Epithelial cell of proximal tubule (primary cell): ENCODE measurements around the gene ERC1. TPM values are rescaled to one million over a fixed set of nuclear protein-coding genes. Genes with fewer than 3 reads are reported as not detected.

Experiments
- DNase-seq: peaks from one replicate; pipeline ENCODE4 v3.0.0-alpha.2; 2011; ENCODE audit warnings: low read depth
- H3K4me3 ChIP-seq: 2 replicates; pipeline ENCODE4 v1.5.1; 2011; ENCODE audit warnings: low read depth, mild to moderate bottlenecking, low read length
- total RNA-seq: library from RNA; depleted of rRNA; stranded (reverse); fragments of >200 nt; gene quantifications from 2 replicates; pipeline ENCODE4 v1.2.3, GENCODE V29; 2015
- TF ChIP-seq, protein P1 (sequence below): conservative IDR thresholded peaks from 2 replicates; pipeline ENCODE4 v1.5.1; 2012; ENCODE audit warnings: low read depth, mild to moderate bottlenecking, low read length

ERC1 gene
- total RNA-seq, 1 donor from 2014 or later, result 16.5 TPM

DNA sequence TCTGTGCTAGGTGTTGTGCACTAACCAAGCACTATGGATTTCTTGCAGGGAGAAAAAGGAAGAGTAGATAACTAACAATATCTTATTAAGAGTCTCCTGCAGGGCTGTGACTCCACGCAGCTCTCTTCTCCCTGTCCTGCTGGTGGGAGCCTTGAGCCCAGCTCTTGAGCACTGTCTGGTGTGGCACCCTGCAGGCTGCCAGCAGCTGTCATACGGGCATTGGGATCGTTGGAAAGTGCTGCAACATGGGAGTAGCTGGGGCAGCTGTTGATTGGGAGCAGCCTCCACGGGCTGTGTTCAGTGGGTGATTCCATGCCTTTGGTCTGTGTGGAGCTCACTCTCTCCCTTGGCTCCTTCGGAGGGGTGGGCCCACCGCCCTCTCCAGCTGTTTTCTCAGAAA is 478.0 kb downstream of the ERC1 start:
- TF ChIP-seq, protein P1, sequence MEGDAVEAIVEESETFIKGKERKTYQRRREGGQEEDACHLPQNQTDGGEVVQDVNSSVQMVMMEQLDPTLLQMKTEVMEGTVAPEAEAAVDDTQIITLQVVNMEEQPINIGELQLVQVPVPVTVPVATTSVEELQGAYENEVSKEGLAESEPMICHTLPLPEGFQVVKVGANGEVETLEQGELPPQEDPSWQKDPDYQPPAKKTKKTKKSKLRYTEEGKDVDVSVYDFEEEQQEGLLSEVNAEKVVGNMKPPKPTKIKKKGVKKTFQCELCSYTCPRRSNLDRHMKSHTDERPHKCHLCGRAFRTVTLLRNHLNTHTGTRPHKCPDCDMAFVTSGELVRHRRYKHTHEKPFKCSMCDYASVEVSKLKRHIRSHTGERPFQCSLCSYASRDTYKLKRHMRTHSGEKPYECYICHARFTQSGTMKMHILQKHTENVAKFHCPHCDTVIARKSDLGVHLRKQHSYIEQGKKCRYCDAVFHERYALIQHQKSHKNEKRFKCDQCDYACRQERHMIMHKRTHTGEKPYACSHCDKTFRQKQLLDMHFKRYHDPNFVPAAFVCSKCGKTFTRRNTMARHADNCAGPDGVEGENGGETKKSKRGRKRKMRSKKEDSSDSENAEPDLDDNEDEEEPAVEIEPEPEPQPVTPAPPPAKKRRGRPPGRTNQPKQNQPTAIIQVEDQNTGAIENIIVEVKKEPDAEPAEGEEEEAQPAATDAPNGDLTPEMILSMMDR, result no peak
- DNase-seq, result no peak
- H3K4me3 ChIP-seq, result no peak overlapping the region

DNA sequence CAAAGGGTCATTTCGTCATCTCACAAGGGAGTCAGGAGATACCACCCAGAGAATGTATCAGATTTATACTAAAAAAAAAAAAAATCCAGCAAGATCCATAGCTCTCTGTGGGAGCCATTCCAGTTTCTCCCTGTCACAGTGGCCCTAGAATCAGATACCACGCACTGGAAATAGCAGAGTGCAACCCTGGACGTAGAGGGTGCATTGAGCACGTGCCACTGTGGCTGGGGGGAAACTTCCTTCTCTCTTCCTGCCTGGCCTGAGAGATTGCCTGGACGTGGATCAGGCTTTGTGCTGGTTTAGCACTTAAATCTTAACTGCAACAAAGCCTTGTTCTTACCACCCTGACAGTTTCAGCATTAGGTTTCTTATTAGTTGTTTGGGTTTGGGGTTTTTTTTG is 479.0 kb downstream of the ERC1 start:
- no peak overlapping the region for H3K4me3 ChIP-seq
- DNase-seq, result no peak
- TF ChIP-seq, protein P1, result no peak

DNA sequence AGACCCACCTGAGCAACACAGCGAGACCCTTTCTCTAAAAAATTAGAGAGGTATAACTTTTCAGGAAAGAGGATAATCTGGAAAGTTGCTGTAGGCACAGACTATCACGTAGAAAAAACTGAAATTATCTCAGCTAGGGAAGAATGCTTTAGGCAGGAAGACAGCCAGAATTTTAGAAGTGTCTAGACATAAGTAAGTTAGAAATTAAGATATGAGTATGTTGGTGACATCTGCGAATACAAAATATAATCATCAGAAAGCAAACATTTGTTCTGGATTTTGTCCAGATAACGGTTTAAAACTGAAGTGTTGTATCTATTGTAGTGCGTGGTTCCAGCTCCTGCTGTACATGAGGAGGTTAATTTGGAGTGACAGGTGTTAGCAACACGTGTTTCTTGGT is 480.2 kb downstream of the ERC1 start:
- no peak overlapping the region for H3K4me3 ChIP-seq
- TF ChIP-seq, protein P1, result no peak
- no peak for DNase-seq

DNA sequence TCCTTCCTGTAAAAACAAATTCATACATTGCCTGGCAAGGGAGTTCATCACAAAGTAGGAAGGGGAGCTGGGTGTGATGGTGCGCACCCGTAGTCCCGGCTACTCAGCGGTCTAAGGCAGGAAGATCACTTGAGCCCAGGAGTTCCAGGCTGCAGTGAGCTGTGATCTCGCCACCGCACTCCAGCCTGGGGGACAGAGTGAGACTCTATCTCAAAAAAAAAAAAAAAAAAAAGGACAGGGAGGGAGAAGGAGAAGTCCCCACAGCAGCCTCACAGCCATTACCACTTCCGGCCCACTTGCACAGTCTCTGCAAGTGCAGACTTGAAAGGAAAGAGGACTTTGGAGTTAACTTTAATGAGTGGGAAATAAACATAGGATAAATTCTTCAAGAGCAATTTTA is 482.4 kb downstream of the ERC1 start:
- DNase-seq, result no peak
- TF ChIP-seq, protein P1, result no peak
- no peak overlapping the region for H3K4me3 ChIP-seq

DNA sequence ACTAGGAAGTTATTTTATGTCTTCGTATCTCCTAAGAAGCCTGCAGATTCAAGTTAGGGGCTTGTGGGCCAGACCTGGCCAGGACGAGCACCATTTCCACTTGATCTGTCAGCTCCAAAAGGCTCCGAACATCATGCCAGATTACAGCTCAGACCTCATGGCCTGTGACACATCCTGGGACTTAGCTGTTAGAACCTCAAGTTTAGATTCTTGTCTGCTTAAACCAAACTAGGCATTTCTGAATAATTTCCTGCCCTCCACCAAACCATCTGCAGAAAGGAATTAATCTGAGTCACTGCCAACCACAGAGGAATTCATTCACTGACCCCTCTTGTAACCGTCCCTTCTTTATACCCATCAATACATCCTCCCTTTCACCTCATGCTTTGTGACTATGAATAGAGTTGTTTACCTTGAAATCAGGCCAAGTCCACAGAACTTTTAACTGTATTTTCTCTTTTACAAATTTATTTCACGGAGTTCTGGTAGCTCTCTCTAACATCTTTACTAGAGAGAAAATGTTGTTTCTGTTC is 483.1 kb downstream of the ERC1 start:
- peak; percentile 97 for DNase-seq
- H3K4me3 ChIP-seq, result peak overlapping the region; percentile 22
- TF ChIP-seq, protein P1, result no peak

DNA sequence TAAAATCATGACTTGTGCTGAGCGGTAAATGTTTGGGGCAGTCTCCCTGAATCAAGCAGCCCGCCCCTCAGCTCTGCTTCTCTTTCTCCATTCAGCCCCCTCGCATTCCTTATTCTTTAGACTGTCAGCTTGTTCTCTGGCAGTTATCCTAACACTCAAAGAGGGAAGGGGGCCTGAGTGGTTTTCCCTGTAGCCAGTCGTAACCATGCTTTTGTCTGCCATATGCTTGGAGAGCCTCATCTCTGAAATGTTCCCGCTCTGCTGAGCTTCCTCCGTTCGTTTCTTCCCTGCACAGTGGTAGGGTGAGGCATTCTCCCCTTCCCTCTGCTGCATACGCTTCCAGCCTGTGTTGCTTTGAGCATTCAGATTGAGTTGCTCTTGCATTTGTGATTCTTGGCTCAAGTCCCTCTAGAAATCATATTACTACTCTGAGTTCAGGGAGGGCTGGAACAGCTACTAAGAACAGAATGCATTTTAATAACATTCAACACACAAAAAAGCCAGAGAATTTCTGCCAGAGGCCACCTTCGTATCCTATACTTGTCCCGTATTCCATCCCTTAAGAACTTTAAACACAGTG is 483.6 kb downstream of the ERC1 start:
- peak overlapping the region; percentile 22 for H3K4me3 ChIP-seq
- TF ChIP-seq, protein P1, result no peak
- DNase-seq, result no peak

DNA sequence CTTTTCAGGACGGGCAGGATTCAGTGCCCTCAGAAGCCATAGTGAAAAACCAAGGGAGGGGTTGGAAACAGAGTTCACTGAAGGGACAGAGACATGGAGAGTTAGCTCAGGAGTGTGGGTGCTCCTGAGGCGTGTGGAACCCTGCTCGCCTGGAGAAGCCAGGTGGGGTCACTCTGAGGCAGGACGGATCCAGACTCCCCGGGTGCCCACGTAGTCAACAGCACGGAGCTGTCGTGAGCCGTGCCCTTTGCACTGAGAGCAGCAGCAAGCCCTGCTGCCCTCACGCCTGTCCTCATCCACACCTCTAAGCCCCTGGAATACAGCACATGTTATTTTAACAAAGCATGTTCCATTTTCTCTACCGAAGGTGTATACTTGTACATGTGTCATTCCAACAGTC is 488.6 kb downstream of the ERC1 start:
- DNase-seq, result no peak
- TF ChIP-seq, protein P1, result no peak
- H3K4me3 ChIP-seq, result no peak overlapping the region
